Parathyroid adenoma (tissue), 2 donors: Measurements from ENCODE around the gene TDRD12.

ENCODE experiments used
- H2AFZ ChIP-seq: fragments of 300-600 bp; sonication (generic); one replicate; pipeline ENCODE4 v1.7.0; 2017; ENCODE audit warnings: antibody characterized with exemption, mild to moderate bottlenecking
- H3K27ac ChIP-seq: fragments of 300-600 bp; sonication (generic); one replicate; pipeline ENCODE4 v1.7.0; 2017
- H3K27me3 ChIP-seq: fragments of 300-600 bp; sonication (generic); one replicate; pipeline ENCODE4 v1.7.0; 2017; ENCODE audit warnings: low read length; ENCODE audit not compliant: control insufficient read depth, insufficient read depth
- H3K36me3 ChIP-seq: fragments of 300-600 bp; sonication (generic); one replicate; pipeline ENCODE4 v1.7.0; 2017; ENCODE audit warnings: low read length; ENCODE audit not compliant: control insufficient read depth, insufficient read depth
- H3K4me1 ChIP-seq: fragments of 300-600 bp; sonication (generic); one replicate; pipeline ENCODE4 v1.7.0; 2017; ENCODE audit warnings: control low read depth
- H3K4me2 ChIP-seq: fragments of 300-600 bp; sonication (generic); one replicate; pipeline ENCODE4 v1.7.0; 2017; ENCODE audit warnings: low read length
- H3K4me3 ChIP-seq: fragments of 300-600 bp; sonication (generic); one replicate; pipeline ENCODE4 v1.7.0; 2017; ENCODE audit warnings: low read depth, low read length
- H3K79me2 ChIP-seq: fragments of 300-600 bp; sonication (generic); one replicate; pipeline ENCODE4 v1.7.0; 2017; ENCODE audit warnings: control low read depth
- H3K9ac ChIP-seq: fragments of 300-600 bp; sonication (generic); one replicate; pipeline ENCODE4 v1.7.0; 2017; ENCODE audit warnings: mild to moderate bottlenecking
- H3K9me3 ChIP-seq: fragments of 300-600 bp; sonication (generic); one replicate; pipeline ENCODE4 v1.7.0; 2017; ENCODE audit warnings: low read length; ENCODE audit not compliant: control insufficient read depth
- TF ChIP-seq, protein P1 (sequence below): fragments of 300-600 bp; sonication (generic); IDR thresholded peaks from one replicate; pipeline ENCODE4 v1.7.0; 2017; ENCODE audit warnings: antibody characterized with exemption, mild to moderate bottlenecking
- donor health status: primary hyperparathyroidism.

TDRD12 gene

DNA sequence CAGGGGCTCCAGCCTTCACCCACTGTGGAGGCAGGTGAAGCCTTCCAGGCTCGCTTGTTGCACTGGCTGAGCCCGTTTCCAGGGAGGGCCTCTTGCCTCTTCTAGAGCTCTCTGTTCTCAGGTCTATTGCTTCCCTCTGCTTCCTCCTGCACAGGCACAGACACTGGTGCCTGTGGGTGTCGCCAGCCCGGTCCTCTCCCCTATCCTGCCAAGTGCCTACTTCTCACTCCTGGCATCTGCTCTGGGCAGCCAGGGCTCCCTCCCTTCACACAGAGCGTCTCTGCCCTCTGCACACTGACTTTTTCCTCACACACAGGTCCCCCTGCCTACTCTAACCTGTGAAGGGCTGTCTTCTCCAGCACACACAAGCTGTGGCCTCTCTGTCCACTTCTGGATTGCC, 89.7 kb downstream of the TDRD12 start:
- TF ChIP-seq, protein P1, sequence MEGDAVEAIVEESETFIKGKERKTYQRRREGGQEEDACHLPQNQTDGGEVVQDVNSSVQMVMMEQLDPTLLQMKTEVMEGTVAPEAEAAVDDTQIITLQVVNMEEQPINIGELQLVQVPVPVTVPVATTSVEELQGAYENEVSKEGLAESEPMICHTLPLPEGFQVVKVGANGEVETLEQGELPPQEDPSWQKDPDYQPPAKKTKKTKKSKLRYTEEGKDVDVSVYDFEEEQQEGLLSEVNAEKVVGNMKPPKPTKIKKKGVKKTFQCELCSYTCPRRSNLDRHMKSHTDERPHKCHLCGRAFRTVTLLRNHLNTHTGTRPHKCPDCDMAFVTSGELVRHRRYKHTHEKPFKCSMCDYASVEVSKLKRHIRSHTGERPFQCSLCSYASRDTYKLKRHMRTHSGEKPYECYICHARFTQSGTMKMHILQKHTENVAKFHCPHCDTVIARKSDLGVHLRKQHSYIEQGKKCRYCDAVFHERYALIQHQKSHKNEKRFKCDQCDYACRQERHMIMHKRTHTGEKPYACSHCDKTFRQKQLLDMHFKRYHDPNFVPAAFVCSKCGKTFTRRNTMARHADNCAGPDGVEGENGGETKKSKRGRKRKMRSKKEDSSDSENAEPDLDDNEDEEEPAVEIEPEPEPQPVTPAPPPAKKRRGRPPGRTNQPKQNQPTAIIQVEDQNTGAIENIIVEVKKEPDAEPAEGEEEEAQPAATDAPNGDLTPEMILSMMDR, result no peak

DNA sequence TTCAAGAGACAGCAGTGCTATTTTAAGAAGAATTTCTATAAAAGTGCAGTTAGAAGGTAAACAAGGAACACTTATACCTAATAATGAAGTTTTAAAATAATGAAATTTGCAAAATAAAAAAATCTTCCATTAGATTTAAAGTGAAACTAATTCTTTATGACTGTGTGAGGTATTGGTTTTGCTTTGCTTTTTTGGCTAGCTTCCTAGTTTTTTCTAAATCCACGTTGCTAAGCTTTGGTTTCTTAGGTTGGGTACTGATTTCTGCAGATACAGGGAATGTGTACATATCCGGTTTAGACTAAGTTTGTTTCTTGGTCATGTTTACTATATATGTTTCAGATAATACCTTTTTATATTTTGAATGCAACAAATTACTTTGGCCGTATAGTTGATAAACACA, 90.2 kb downstream of the TDRD12 start:
- Histone ChIP-seq H3K27ac (no peak overlapping the region), H3K36me3 (no peaks in the 10 kb centered on the region), H3K4me3 (no peak overlapping the region), H3K79me2 (no peaks in the 10 kb centered on the region), H3K9me3 (no peaks in the 10 kb centered on the region), H3K9ac (no peak overlapping the region), H3K27me3 (no peaks in the 10 kb centered on the region), H2AFZ (peak overlapping the region; percentile 67), H3K4me2 (no peak overlapping the region), H3K4me1 (no peaks in the 10 kb centered on the region)
- TF ChIP-seq, protein P1, result no peak

More for the DNA sequence above, 89.7 kb downstream of the TDRD12 start:
- Histone ChIP-seq H3K9me3 (no peaks in the 10 kb centered on the region), H3K4me3 (no peak overlapping the region), H3K27me3 (no peaks in the 10 kb centered on the region), H3K36me3 (no peaks in the 10 kb centered on the region), H3K9ac (no peak overlapping the region), H3K27ac (no peak overlapping the region), H3K4me1 (no peaks in the 10 kb centered on the region), H2AFZ (peak overlapping the region; percentile 67), H3K79me2 (no peaks in the 10 kb centered on the region), H3K4me2 (no peak overlapping the region)

DNA sequence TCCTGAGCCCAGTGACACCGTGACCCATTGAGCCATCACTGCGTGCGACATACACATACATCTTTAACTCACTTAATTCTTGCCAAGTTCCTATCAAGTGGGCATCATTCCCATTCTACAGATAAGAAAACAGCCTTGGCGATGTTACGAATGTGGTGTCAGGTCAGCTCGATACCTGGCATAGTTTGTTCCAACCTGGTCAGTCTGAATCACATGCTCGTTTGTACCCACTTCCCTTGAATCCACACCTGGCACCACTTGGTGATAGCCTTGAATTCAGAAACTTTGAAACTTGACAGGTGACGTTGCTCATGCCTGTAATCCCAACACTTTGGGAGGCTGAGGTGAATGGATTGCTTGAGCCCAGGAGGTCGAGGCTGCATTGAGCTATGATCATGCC, 90.9 kb downstream of the TDRD12 start:
- Histone ChIP-seq H3K27ac (no peak overlapping the region), H3K9ac (no peak overlapping the region), H3K27me3 (no peaks in the 10 kb centered on the region), H3K36me3 (no peaks in the 10 kb centered on the region), H2AFZ (no peak overlapping the region), H3K4me3 (no peak overlapping the region), H3K4me1 (no peaks in the 10 kb centered on the region), H3K4me2 (no peak overlapping the region), H3K79me2 (no peaks in the 10 kb centered on the region), H3K9me3 (no peaks in the 10 kb centered on the region)
- TF ChIP-seq, protein P1, result no peak

DNA sequence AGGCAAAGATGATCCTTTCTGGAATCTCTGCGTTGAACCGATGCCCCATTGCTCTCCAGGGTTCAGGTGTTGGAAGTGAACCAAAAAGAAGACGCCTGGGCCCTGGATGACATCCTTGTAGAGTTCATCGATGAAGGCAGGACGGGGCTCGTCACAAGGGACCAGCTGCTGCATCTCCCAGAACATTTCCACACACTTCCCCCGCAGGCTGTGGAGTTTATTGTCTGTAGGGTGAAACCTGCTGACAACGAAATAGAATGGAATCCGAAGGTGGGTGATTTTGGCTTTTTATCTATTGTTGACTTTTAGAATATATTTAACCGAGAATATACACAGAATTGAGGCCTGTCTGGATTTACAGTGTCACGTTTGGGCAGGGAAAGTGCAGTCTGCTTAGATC, 91.6 kb downstream of the TDRD12 start:
- Histone ChIP-seq H3K36me3 (no peaks in the 10 kb centered on the region), H3K9me3 (no peaks in the 10 kb centered on the region), H3K27me3 (no peaks in the 10 kb centered on the region), H3K9ac (no peak overlapping the region), H2AFZ (no peak overlapping the region), H3K4me3 (no peak overlapping the region), H3K79me2 (no peaks in the 10 kb centered on the region), H3K4me1 (no peaks in the 10 kb centered on the region), H3K27ac (no peak overlapping the region), H3K4me2 (no peak overlapping the region)
- TF ChIP-seq, protein P1, result no peak

DNA sequence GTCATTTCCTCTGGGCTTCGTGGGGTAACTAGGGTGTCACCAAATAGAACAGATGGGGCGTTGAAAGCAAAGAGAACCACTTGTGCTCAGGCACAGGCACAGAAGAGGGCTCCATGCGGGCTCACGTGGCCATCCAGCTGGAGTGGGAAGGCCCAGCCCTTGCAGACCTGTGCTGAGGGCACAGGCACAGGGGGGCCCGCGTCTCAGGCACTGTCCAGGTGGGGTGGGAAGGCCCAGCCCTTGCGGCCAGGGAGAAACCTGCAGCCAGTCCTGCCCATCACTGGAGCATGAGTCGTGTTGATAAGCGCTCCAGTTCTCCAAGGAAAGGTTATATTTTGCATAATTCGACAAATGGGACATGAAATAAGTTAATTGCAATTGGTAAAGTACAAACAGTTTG, 92.5 kb downstream of the TDRD12 start:
- Histone ChIP-seq H3K4me1 (no peaks in the 10 kb centered on the region), H3K4me3 (no peak overlapping the region), H2AFZ (no peak overlapping the region), H3K9ac (no peak overlapping the region), H3K36me3 (no peaks in the 10 kb centered on the region), H3K9me3 (no peaks in the 10 kb centered on the region), H3K4me2 (no peak overlapping the region), H3K79me2 (no peaks in the 10 kb centered on the region), H3K27me3 (no peaks in the 10 kb centered on the region), H3K27ac (no peak overlapping the region)
- TF ChIP-seq, protein P1, result no peak
